Calu3 (cell line): ENCODE results near the gene MBD6. TPM values are rescaled to one million over a fixed set of nuclear protein-coding genes. Genes with fewer than 3 reads are reported as not detected.

Source experiments
- BruUV-seq: library from RNA; stranded (reverse); fragments of 400-500 nt; replicated peaks from 2 replicates; lab custom pipeline; 2021; lab: Mats Ljungman, UMichigan
- CTCF ChIA-PET: fragments of 300-600 bp; sonication (Branson Sonifier 250); formaldehyde crosslinking; loops from one replicate; lab custom pipeline; 2022; ENCODE audit warnings: antibody characterized with exemption; lab: Charles Lee
- DNase-seq: peaks from one replicate; pipeline ENCODE4 v3.0.0; 2022
- H3K27ac Mint-ChIP-seq: one replicate; pipeline ENCODE4 v1.8.0; 2022; ENCODE audit warnings: mixed read lengths; ENCODE audit not compliant: unreplicated experiment
- H3K27me3 Mint-ChIP-seq: one replicate; pipeline ENCODE4 v1.8.0; 2022; ENCODE audit warnings: mixed read lengths; ENCODE audit not compliant: unreplicated experiment
- H3K36me3 Mint-ChIP-seq: one replicate; pipeline ENCODE4 v1.8.0; 2022; ENCODE audit warnings: mild to moderate bottlenecking, moderate library complexity, mixed read lengths; ENCODE audit not compliant: insufficient read depth, unreplicated experiment
- H3K4me1 Mint-ChIP-seq: one replicate; pipeline ENCODE4 v1.8.0; 2022; ENCODE audit warnings: mild to moderate bottlenecking, low read depth, mixed read lengths; ENCODE audit not compliant: unreplicated experiment
- H3K4me3 Mint-ChIP-seq: one replicate; pipeline ENCODE4 v1.8.0; 2022; ENCODE audit warnings: mild to moderate bottlenecking, low read depth, moderate library complexity, mixed read lengths; ENCODE audit not compliant: unreplicated experiment
- H3K9me3 Mint-ChIP-seq: one replicate; pipeline ENCODE4 v1.8.0; 2022; ENCODE audit warnings: low read depth, mixed read lengths; ENCODE audit not compliant: unreplicated experiment
- CTCF ChIP-seq: fragments of 200-600 bp; IDR thresholded peaks from one replicate; pipeline ENCODE4 v1.8.0; 2022; ENCODE audit warnings: antibody characterized with exemption; ENCODE audit not compliant: unreplicated experiment
- intact Hi-C: fragments of 100-400 bp; cut with micrococcal nuclease; formaldehyde crosslinking; loops from one replicate; pipeline ENCODE4 v1.10.0; 2022; ENCODE audit not compliant: unreplicated experiment
- total RNA-seq: library from RNA; stranded (reverse); gene quantifications from 2 replicates; pipeline ENCODE4 v1.2.3, GENCODE V29; 2022

MBD6 gene
- total RNA-seq, 1 experiment from 2014 or later = 127 TPM

- Mint-ChIP-seq H3K9me3 (no peaks in the 10 kb centered on the region), H3K4me3 (no peak overlapping the region), H3K27ac (no peak overlapping the region), H3K27me3 (peaks cover 72% of the 10 kb centered on the region), H3K36me3 (no peaks in the 10 kb centered on the region), H3K4me1 (peaks cover 14% of the 10 kb centered on the region)
- TF ChIP-seq CTCF = no peak
- DNase-seq = no peak
- intact Hi-C loops = no loop called here
- CTCF ChIA-PET = no interaction called here
- BruUV-seq = no TSS peak
These were observed 30.2 kb downstream of the MBD6 start for GRCh38 chr12:57552835-57553313.

- Mint-ChIP-seq H3K9me3 (no peaks in the 10 kb centered on the region), H3K36me3 (no peaks in the 10 kb centered on the region), H3K4me3 (no peak overlapping the region), H3K27me3 (peaks cover 65% of the 10 kb centered on the region), H3K4me1 (peaks cover 11% of the 10 kb centered on the region), H3K27ac (no peak overlapping the region)
- intact Hi-C loops = no loop called here
- TF ChIP-seq CTCF = no peak
- DNase-seq = no peak
- CTCF ChIA-PET = no interaction called here
- no TSS peak for BruUV-seq
These were observed 30.9 kb downstream of the MBD6 start for GRCh38 chr12:57553343-57554202.

GRCh38 chr12:57554453-57554852, 31.8 kb downstream of the MBD6 start:
- no peaks in the 10 kb centered on the region for H3K36me3 Mint-ChIP-seq
- H3K4me3 Mint-ChIP-seq = no peak overlapping the region
- peaks cover 56% of the 10 kb centered on the region for H3K27me3 Mint-ChIP-seq
- CTCF ChIA-PET = no interaction called here
- no peaks in the 10 kb centered on the region for H3K9me3 Mint-ChIP-seq
- H3K4me1 Mint-ChIP-seq = peaks cover 7% of the 10 kb centered on the region
- intact Hi-C loops = no loop called here
- no TSS peak for BruUV-seq
- H3K27ac Mint-ChIP-seq = no peak overlapping the region
- DNase-seq = no peak
- TF ChIP-seq CTCF = no peak

GRCh38 chr12:57554897-57555296, 32.3 kb downstream of the MBD6 start:
- Mint-ChIP-seq H3K27me3 (peaks cover 52% of the 10 kb centered on the region), H3K9me3 (no peaks in the 10 kb centered on the region), H3K27ac (no peak overlapping the region), H3K36me3 (no peaks in the 10 kb centered on the region), H3K4me1 (peaks cover 7% of the 10 kb centered on the region), H3K4me3 (no peak overlapping the region)
- no peak for TF ChIP-seq CTCF
- DNase-seq = no peak
- CTCF ChIA-PET = no interaction called here
- intact Hi-C loops = no loop called here
- BruUV-seq = no TSS peak
